Measurements from ENCODE around the gene KIFC1.

Gene KIFC1

DNA sequence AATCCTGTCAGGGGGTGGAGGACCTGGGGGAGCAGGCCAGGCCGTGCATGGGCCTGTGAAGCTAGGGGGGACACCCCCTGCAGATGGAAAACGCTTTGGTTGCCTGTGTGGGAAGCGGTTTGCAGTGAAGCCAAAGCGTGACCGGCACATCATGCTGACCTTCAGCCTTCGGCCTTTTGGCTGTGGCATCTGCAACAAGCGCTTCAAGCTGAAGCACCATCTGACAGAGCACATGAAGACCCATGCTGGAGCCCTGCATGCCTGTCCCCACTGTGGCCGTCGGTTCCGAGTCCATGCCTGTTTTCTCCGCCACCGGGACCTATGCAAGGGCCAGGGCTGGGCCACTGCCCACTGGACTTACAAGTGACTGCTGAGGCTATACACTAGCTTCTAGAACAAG lies 64.5 kb downstream of the KIFC1 start:
- Histone ChIP-seq H3K4me1 (ENCODE audit: insufficient read depth, low read length) (peaks cover 27% of the 10 kb centered on the region), H3K27ac (ENCODE audit: low read length) (no peak overlapping the region), H4K20me1 (ENCODE audit: insufficient read depth, low read length) (peaks cover 16% of the 10 kb centered on the region), H3K4me2 (ENCODE audit: insufficient read depth, low read length) (peak overlapping the region; percentile 99; the same call in 1 of the 2 replicates), H3K27me3 (ENCODE audit: insufficient read depth, low read length, poor library complexity) (no peaks in the 10 kb centered on the region), H3K9ac (ENCODE audit: low read depth, low read length) (no peak overlapping the region), H3K9me3 (ENCODE audit: insufficient read depth, low read length, severe bottlenecking) (no peaks in the 10 kb centered on the region), H3K79me2 (ENCODE audit: insufficient read depth, low read length) (peaks cover 27% of the 10 kb centered on the region), H3K4me3 (ENCODE audit: low read depth in 1 of 2, low read length in 2 of 2) (no peak overlapping the region), H3K36me3 (ENCODE audit: insufficient read depth, low read length) (peaks cover 20% of the 10 kb centered on the region), H2AFZ (ENCODE audit: low read depth, low read length) (no peak overlapping the region)
- ATAC-seq (ENCODE audit: insufficient read depth, low read depth) (no peak), DNase-seq (no peak)
- TF ChIP-seq CTCF (IDR thresholded peaks at IDR 0.05; ENCODE audit: borderline replicate concordance, extremely low read depth, low read length, poor library complexity, severe bottlenecking) (no peak), EZH2 (IDR thresholded peaks at IDR 0.05; ENCODE audit: borderline replicate concordance, low read depth, low read length, severe bottlenecking) (no peak)

- peaks cover 15% of the 10 kb centered on the region for H3K4me1 ChIP-seq (ENCODE audit: insufficient read depth, low read length)
- no peak for TF ChIP-seq CTCF (IDR thresholded peaks at IDR 0.05; ENCODE audit: borderline replicate concordance, extremely low read depth, low read length, poor library complexity, severe bottlenecking)
- no peak overlapping the region for H3K4me2 ChIP-seq (ENCODE audit: insufficient read depth, low read length)
- no peak overlapping the region for H3K9ac ChIP-seq (ENCODE audit: low read depth, low read length)
- peaks cover 16% of the 10 kb centered on the region for H3K36me3 ChIP-seq (ENCODE audit: insufficient read depth, low read length)
- peaks cover 24% of the 10 kb centered on the region for H3K79me2 ChIP-seq (ENCODE audit: insufficient read depth, low read length)
- ATAC-seq (ENCODE audit: insufficient read depth, low read depth) (no peak), DNase-seq (no peak)
- no peak overlapping the region for H2AFZ ChIP-seq (ENCODE audit: low read depth, low read length)
- H4K20me1 ChIP-seq (ENCODE audit: insufficient read depth, low read length) = peaks cover 16% of the 10 kb centered on the region
- H3K4me3 ChIP-seq (ENCODE audit: low read depth in 1 of 2, low read length in 2 of 2) = no peak overlapping the region
- no peak overlapping the region for H3K27ac ChIP-seq (ENCODE audit: low read length)
- H3K27me3 ChIP-seq (ENCODE audit: insufficient read depth, low read length, poor library complexity) = peaks cover 3% of the 10 kb centered on the region
- H3K9me3 ChIP-seq (ENCODE audit: insufficient read depth, low read length, severe bottlenecking) = no peaks in the 10 kb centered on the region
These were observed 67.1 kb downstream of the KIFC1 start for GRCh38 chr6:33458676-33459075.

DNA sequence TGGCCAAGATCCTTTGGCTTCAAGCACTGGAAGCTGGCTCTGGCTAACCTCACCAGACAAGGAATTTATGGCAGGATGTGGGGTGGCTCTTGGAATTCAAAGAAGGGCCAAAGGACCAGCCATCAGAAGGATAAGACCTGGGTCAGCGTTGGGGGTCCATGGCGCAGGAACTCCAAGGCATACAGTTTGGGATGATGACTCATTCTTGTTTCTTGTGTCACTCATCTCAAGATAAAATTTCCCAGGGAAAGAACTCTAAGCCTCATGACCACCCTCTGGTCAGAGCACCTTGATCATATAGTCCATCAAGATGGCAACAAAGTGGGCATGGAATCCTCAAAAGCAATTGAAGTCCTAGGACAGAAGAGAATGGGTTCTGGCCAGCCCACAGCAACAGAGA lies 67.6 kb downstream of the KIFC1 start:
- no peak for ATAC-seq (ENCODE audit: insufficient read depth, low read depth)
- Histone ChIP-seq H3K4me3 (ENCODE audit: low read depth in 1 of 2, low read length in 2 of 2) (no peak overlapping the region), H3K9ac (ENCODE audit: low read depth, low read length) (no peak overlapping the region), H3K36me3 (ENCODE audit: insufficient read depth, low read length) (peaks cover 16% of the 10 kb centered on the region), H3K9me3 (ENCODE audit: insufficient read depth, low read length, severe bottlenecking) (no peaks in the 10 kb centered on the region), H3K4me2 (ENCODE audit: insufficient read depth, low read length) (no peak overlapping the region), H3K79me2 (ENCODE audit: insufficient read depth, low read length) (peaks cover 19% of the 10 kb centered on the region), H3K27me3 (ENCODE audit: insufficient read depth, low read length, poor library complexity) (peaks cover 3% of the 10 kb centered on the region), H3K4me1 (ENCODE audit: insufficient read depth, low read length) (peaks cover 14% of the 10 kb centered on the region), H3K27ac (ENCODE audit: low read length) (no peak overlapping the region), H2AFZ (ENCODE audit: low read depth, low read length) (no peak overlapping the region), H4K20me1 (ENCODE audit: insufficient read depth, low read length) (peaks cover 16% of the 10 kb centered on the region)
- no peak for DNase-seq
- TF ChIP-seq EZH2 (IDR thresholded peaks at IDR 0.05; ENCODE audit: borderline replicate concordance, low read depth, low read length, severe bottlenecking) (no peak), CTCF (IDR thresholded peaks at IDR 0.05; ENCODE audit: borderline replicate concordance, extremely low read depth, low read length, poor library complexity, severe bottlenecking) (no peak)

All from DND-41 (cell line).